Suprapubic skin (tissue), 4 donors: ENCODE results near the gene RASA1. TPM values are rescaled to one million over a fixed set of nuclear protein-coding genes. Genes with fewer than 3 reads are reported as not detected.

Source experiments
- DNase-seq, 2 donors: peaks; one replicate each; pipeline ENCODE4 v3.0.0-alpha.2; 2019; ENCODE audit warnings: low spot score in 2 of 2
- H3K27ac ChIP-seq: fragments of 200-600 bp; sonication (generic); one replicate; pipeline ENCODE4 v1.5.1; 2019
- H3K27me3 ChIP-seq: fragments of 200-600 bp; sonication (generic); one replicate; pipeline ENCODE4 v1.5.1; 2019
- H3K36me3 ChIP-seq: fragments of 200-600 bp; sonication (generic); one replicate; pipeline ENCODE4 v1.5.1; 2019
- H3K4me1 ChIP-seq: fragments of 200-600 bp; sonication (generic); one replicate; pipeline ENCODE4 v1.5.1; 2019
- H3K4me3 ChIP-seq: fragments of 200-600 bp; sonication (generic); one replicate; pipeline ENCODE4 v1.5.1; 2019; ENCODE audit warnings: mild to moderate bottlenecking
- H3K9me3 ChIP-seq: fragments of 200-600 bp; sonication (generic); one replicate; pipeline ENCODE4 v1.5.1; 2019
- CTCF ChIP-seq, 2 donors: fragments of 200-600 bp in 1 of 2; fragments of 450-650 bp in 1 of 2; sonication (generic) in 1 of 2; IDR thresholded peaks; one replicate each; pipeline ENCODE4 v1.5.1; 2016 to 2019; ENCODE audit warnings: antibody characterized with exemption in 2 of 2, mild to moderate bottlenecking in 1 of 2, moderate library complexity in 1 of 2
- EP300 ChIP-seq: sonication (generic); formaldehyde crosslinking; IDR thresholded peaks from one replicate; pipeline ENCODE4 v1.6.1; 2017; ENCODE audit warnings: antibody characterized with exemption
- POLR2A ChIP-seq, 2 donors: fragments of 450-650 bp; IDR thresholded peaks; one replicate each; pipeline ENCODE4 v1.6.1; 2017; ENCODE audit warnings: antibody characterized with exemption in 2 of 2, mild to moderate bottlenecking in 2 of 2, moderate library complexity in 2 of 2
- POLR2AphosphoS5 ChIP-seq, 3 donors: sonication (generic); formaldehyde crosslinking; IDR thresholded peaks; one replicate each; pipeline ENCODE4 v1.6.1; 2017; ENCODE audit warnings: antibody characterized with exemption in 3 of 3
- WGBS: methylation state at CpG from one replicate; pipeline ENCODE4 v1.1.5; 2018; 5-methylcytosine and 5-hydroxymethylcytosine counted together
- total RNA-seq, 4 donors: library from RNA; depleted of rRNA; stranded (reverse); fragments of >200 nt; gene quantifications; one replicate each; pipeline ENCODE4 v1.1.0, GENCODE V29; 2016

Gene RASA1
- total RNA-seq, 4 donors from 2014 or later = 18.8 to 35.3 (median 26.6) TPM

- Histone ChIP-seq H3K27me3 (no peaks in the 10 kb centered on the region), H3K4me3 (no peak overlapping the region), H3K4me1 (peaks cover 3% of the 10 kb centered on the region), H3K27ac (no peak overlapping the region), H3K36me3 (peaks cover 62% of the 10 kb centered on the region), H3K9me3 (no peaks in the 10 kb centered on the region)
- no peak for TF ChIP-seq EP300
- no peak for TF ChIP-seq POLR2A (IDR thresholded peaks at IDR 0.05)
- TF ChIP-seq CTCF (IDR thresholded peaks at IDR 0.05) = no peak
- TF ChIP-seq POLR2AphosphoS5 (IDR thresholded peaks at IDR 0.05) = no peak
- no peak for DNase-seq
- 91% methylated on average over 1 of the region's 1 CpG for WGBS
These were observed 115.5 kb downstream of the RASA1 start for GRCh38 chr5:87383216-87383615.

- H3K36me3 ChIP-seq = peaks cover 75% of the 10 kb centered on the region
- DNase-seq = no peak
These were observed 118.1 kb downstream of the RASA1 start for GRCh38 chr5:87385802-87386201.

GRCh38 chr5:87388129-87388528 lies 120.4 kb downstream of the RASA1 start:
- no peaks in the 10 kb centered on the region for H3K27me3 ChIP-seq
- no peaks in the 10 kb centered on the region for H3K4me1 ChIP-seq
- no peak for DNase-seq
- TF ChIP-seq POLR2AphosphoS5 (IDR thresholded peaks at IDR 0.05) = no peak
- no peak for TF ChIP-seq EP300
- no peak for TF ChIP-seq CTCF (IDR thresholded peaks at IDR 0.05)
- no peak for TF ChIP-seq POLR2A (IDR thresholded peaks at IDR 0.05)
- H3K9me3 ChIP-seq = no peaks in the 10 kb centered on the region
- H3K36me3 ChIP-seq = peaks cover 83% of the 10 kb centered on the region
- no peak overlapping the region for H3K27ac ChIP-seq
- H3K4me3 ChIP-seq = no peak overlapping the region
- 93% methylated on average over 2 of the region's 2 CpGs for WGBS

More at GRCh38 chr5:87385802-87386201, 118.1 kb downstream of the RASA1 start:
- Histone ChIP-seq H3K4me3 (no peak overlapping the region), H3K4me1 (peaks cover 3% of the 10 kb centered on the region), H3K27me3 (no peaks in the 10 kb centered on the region), H3K9me3 (no peaks in the 10 kb centered on the region), H3K27ac (no peak overlapping the region)
- 93% methylated on average over 2 of the region's 2 CpGs for WGBS
- TF ChIP-seq POLR2AphosphoS5 (IDR thresholded peaks at IDR 0.05) = no peak
- TF ChIP-seq CTCF (IDR thresholded peaks at IDR 0.05) = no peak
- no peak for TF ChIP-seq POLR2A (IDR thresholded peaks at IDR 0.05)
- TF ChIP-seq EP300 = no peak

- Histone ChIP-seq H3K4me3 (no peak overlapping the region), H3K36me3 (peaks cover 88% of the 10 kb centered on the region), H3K27ac (no peak overlapping the region), H3K27me3 (no peaks in the 10 kb centered on the region), H3K4me1 (no peaks in the 10 kb centered on the region), H3K9me3 (no peaks in the 10 kb centered on the region)
- TF ChIP-seq EP300 (no peak), CTCF (IDR thresholded peaks at IDR 0.05) (no peak), POLR2AphosphoS5 (IDR thresholded peaks at IDR 0.05) (no peak), POLR2A (IDR thresholded peaks at IDR 0.05) (no peak)
- 97% methylated on average over 14 of the region's 14 CpGs for WGBS
- no peak for DNase-seq
These were observed 121.8 kb downstream of the RASA1 start for GRCh38 chr5:87389296-87390034.

GRCh38 chr5:87390075-87390474 lies 122.4 kb downstream of the RASA1 start:
- Histone ChIP-seq H3K27ac (no peak overlapping the region), H3K9me3 (no peaks in the 10 kb centered on the region), H3K36me3 (peaks cover 89% of the 10 kb centered on the region), H3K4me3 (no peak overlapping the region), H3K4me1 (no peaks in the 10 kb centered on the region), H3K27me3 (no peaks in the 10 kb centered on the region)
- 91% methylated on average over 3 of the region's 3 CpGs for WGBS
- no peak for TF ChIP-seq POLR2AphosphoS5 (IDR thresholded peaks at IDR 0.05)
- no peak for TF ChIP-seq EP300
- no peak for TF ChIP-seq CTCF (IDR thresholded peaks at IDR 0.05)
- no peak for TF ChIP-seq POLR2A (IDR thresholded peaks at IDR 0.05)
- no peak for DNase-seq
